C4-2B (cell line): ENCODE results near the gene UPP2.

Experiments
- ZFX ChIP-seq: fragments of 450-650 bp; IDR thresholded peaks from 2 replicates; pipeline ENCODE4 v1.6.1; 2017
- TF ChIP-seq, protein P1 (sequence below): fragments of 450-650 bp; conservative IDR thresholded peaks from 2 replicates; pipeline ENCODE4 v1.5.1; 2017; ENCODE audit warnings: mild to moderate bottlenecking

DNA sequence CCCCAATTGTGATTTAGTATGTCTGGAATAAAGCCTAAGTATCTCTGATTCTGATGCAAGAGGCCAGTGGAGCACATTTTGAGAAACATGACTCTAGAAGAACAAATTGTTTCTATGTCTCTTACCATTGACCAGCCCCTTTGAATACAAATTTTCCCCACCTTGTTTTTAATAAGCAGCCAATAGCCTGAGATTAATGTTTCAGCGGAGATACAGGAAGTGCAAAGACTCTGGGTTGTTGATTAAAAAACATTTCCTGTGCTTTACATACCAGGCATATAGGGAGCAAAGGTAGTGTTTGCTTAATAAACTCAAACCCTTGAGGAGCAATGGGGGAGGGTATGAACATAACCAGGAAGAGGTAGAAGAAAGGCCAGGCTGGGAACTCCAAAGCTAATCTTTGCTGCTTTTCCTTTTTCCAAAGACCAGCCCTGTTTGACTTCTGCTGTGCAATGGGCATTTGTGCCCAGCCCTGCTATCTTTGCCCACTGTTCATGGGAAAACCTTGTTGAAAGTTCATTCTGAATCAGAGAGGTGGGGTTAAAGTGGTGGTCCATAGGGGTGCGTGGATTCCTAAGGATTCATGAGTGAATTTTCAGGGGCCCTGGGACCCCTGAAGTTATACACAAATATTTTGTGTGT lies 29.3 kb downstream of the UPP2 start:
- TF ChIP-seq, protein P1, sequence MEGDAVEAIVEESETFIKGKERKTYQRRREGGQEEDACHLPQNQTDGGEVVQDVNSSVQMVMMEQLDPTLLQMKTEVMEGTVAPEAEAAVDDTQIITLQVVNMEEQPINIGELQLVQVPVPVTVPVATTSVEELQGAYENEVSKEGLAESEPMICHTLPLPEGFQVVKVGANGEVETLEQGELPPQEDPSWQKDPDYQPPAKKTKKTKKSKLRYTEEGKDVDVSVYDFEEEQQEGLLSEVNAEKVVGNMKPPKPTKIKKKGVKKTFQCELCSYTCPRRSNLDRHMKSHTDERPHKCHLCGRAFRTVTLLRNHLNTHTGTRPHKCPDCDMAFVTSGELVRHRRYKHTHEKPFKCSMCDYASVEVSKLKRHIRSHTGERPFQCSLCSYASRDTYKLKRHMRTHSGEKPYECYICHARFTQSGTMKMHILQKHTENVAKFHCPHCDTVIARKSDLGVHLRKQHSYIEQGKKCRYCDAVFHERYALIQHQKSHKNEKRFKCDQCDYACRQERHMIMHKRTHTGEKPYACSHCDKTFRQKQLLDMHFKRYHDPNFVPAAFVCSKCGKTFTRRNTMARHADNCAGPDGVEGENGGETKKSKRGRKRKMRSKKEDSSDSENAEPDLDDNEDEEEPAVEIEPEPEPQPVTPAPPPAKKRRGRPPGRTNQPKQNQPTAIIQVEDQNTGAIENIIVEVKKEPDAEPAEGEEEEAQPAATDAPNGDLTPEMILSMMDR = no peak
- no peak for TF ChIP-seq ZFX
